A549 treated with ZK216348 at 1 μM for 4 hours (cell line): ENCODE results near the gene MSANTD4. TPM values are rescaled to one million over a fixed set of nuclear protein-coding genes. Genes with fewer than 3 reads are reported as not detected.

Experiments used
- total RNA-seq: library from RNA; stranded (reverse); fragments of 200-300 nt; extraction: Qiagen RNA extraction; gene quantifications from 5 replicates; pipeline ENCODE4 v1.2.3, GENCODE V29; 2022; ENCODE audit warnings: low read depth

Gene MSANTD4
- total RNA-seq: 7.4 to 10.7 TPM (median 9.5 TPM) in 5 replicates

GRCh38 chr11:106021967-106022794 is at the start of gene MSANTD4:
TSS of gene MSANTD4 (minus strand) at chr11:106022240. CDS start at chr11:106010917, 11,323 bp downstream.

Other genes with a start within 250 kb of the MSANTD4 start
- gene KBTBD3, start 55.1 kb upstream of the MSANTD4 start, total RNA-seq: 1.0 to 3.9 TPM (median 2.0 TPM) in 5 replicates
- 27.3 to 36.7 TPM (median 31.4 TPM) in 5 replicates for gene AASDHPPT, start 55.4 kb upstream of the MSANTD4 start, total RNA-seq